GM23338 (cell line): ENCODE data around the gene JAGN1. TPM values are rescaled to one million over a fixed set of nuclear protein-coding genes. Genes with fewer than 3 reads are reported as not detected.

ENCODE experiments used
- ATAC-seq: fragments of 200-7000 bp; cut with Tn5 transposase; 3 replicates; pipeline ENCODE4 v1.9.1; 2020
- DNase-seq: peaks from one replicate; pipeline ENCODE4 v3.0.0-alpha.2; 2015; ENCODE audit warnings: low spot score
- H2AFZ ChIP-seq: fragments of 200-600 bp; sonication (generic); 2 replicates; pipeline ENCODE4 v1.8.0; 2016; ENCODE audit warnings: antibody characterized with exemption, mild to moderate bottlenecking, moderate library complexity
- H3F3A ChIP-seq: fragments of 200-600 bp; sonication (generic); replicated peaks from 2 replicates; pipeline ENCODE4 v1.8.0; 2017; ENCODE audit warnings: antibody characterized with exemption, mixed run types, low read depth
- H3K27ac ChIP-seq: fragments of 200-600 bp; sonication (generic); 2 replicates; pipeline ENCODE4 v1.6.1; 2016; ENCODE audit warnings: low read depth
- H3K27me3 ChIP-seq: fragments of 200-600 bp; sonication (generic); 2 replicates; pipeline ENCODE4 v1.8.0; 2016; ENCODE audit warnings: mild to moderate bottlenecking, mixed run types, moderate library complexity; ENCODE audit not compliant: insufficient read depth
- H3K36me3 ChIP-seq: fragments of 200-600 bp; sonication (generic); 2 replicates; pipeline ENCODE4 v1.8.0; 2016; ENCODE audit warnings: mild to moderate bottlenecking; ENCODE audit not compliant: insufficient read depth
- H3K4me1 ChIP-seq: fragments of 200-600 bp; sonication (generic); 2 replicates; pipeline ENCODE4 v1.8.0; 2016; ENCODE audit warnings: mild to moderate bottlenecking, moderate library complexity; ENCODE audit not compliant: insufficient read depth
- H3K4me2 ChIP-seq: fragments of 200-600 bp; sonication (generic); 2 replicates; pipeline ENCODE4 v1.7.1; 2017; ENCODE audit warnings: mixed run types
- H3K4me3 ChIP-seq: fragments of 200-600 bp; sonication (generic); 2 replicates; pipeline ENCODE4 v1.6.1; 2016; ENCODE audit warnings: mixed run types
- H3K79me2 ChIP-seq: fragments of 200-600 bp; sonication (generic); replicated peaks from 2 replicates; pipeline ENCODE4 v1.8.0; 2017; ENCODE audit warnings: mild to moderate bottlenecking; ENCODE audit not compliant: insufficient read depth
- H3K9me2 ChIP-seq: fragments of 200-600 bp; sonication (generic); 2 replicates; pipeline ENCODE4 v1.8.0; 2017; ENCODE audit not compliant: insufficient read depth
- H4K20me1 ChIP-seq: fragments of 200-600 bp; sonication (generic); replicated peaks from 2 replicates; pipeline ENCODE4 v1.8.0; 2017; ENCODE audit warnings: mild to moderate bottlenecking; ENCODE audit not compliant: insufficient read depth
- H3K27ac Mint-ChIP-seq: 2 replicates; pipeline ENCODE4 v1.8.0; 2020; ENCODE audit warnings: inconsistent platforms, mild to moderate bottlenecking, moderate library complexity, mixed read lengths
- H3K27me3 Mint-ChIP-seq: 3 replicates; pipeline ENCODE4 v1.8.0; 2022; ENCODE audit warnings: low read depth, mild to moderate bottlenecking, moderate library complexity, mixed read lengths, inconsistent platforms; ENCODE audit not compliant: insufficient read depth, poor library complexity
- H3K36me3 Mint-ChIP-seq: 3 replicates; pipeline ENCODE4 v1.8.0; 2021; ENCODE audit warnings: low read depth, mild to moderate bottlenecking, inconsistent platforms, moderate library complexity, mixed read lengths
- H3K4me1 Mint-ChIP-seq: 3 replicates; pipeline ENCODE4 v1.8.0; 2020; ENCODE audit warnings: mild to moderate bottlenecking, inconsistent platforms, mixed read lengths
- H3K4me3 Mint-ChIP-seq: 3 replicates; pipeline ENCODE4 v1.8.0; 2021; ENCODE audit warnings: moderate library complexity, mild to moderate bottlenecking, inconsistent platforms, mixed read lengths
- H3K9me3 Mint-ChIP-seq: 3 replicates; pipeline ENCODE4 v1.8.0; 2020; ENCODE audit warnings: moderate library complexity, mild to moderate bottlenecking, inconsistent platforms, mixed read lengths
- CREB1 ChIP-seq: fragments of 250-450 bp; sonication (Bioruptor Pico); IDR thresholded peaks from 2 replicates; pipeline ENCODE4 v1.5.0; 2020; ENCODE audit warnings: low read depth, mild to moderate bottlenecking, moderate library complexity
- ETS1 ChIP-seq: IDR thresholded peaks from 2 replicates; pipeline ENCODE4 v1.6.1; 2016; ENCODE audit warnings: antibody characterized with exemption
- EZH2 ChIP-seq: fragments of 200-600 bp; sonication (generic); IDR thresholded peaks from one replicate; pipeline ENCODE4 v1.8.0; 2017; ENCODE audit warnings: antibody characterized with exemption, mild to moderate bottlenecking, low read depth; ENCODE audit not compliant: unreplicated experiment
- EZH2phosphoT487 ChIP-seq: fragments of 200-600 bp; sonication (generic); IDR thresholded peaks from one replicate; pipeline ENCODE4 v1.8.1; 2018; ENCODE audit warnings: antibody characterized with exemption; ENCODE audit not compliant: unreplicated experiment
- NANOG ChIP-seq: IDR thresholded peaks from 2 replicates; pipeline ENCODE4 v1.6.1; 2016; ENCODE audit warnings: antibody characterized with exemption, borderline replicate concordance
- STAT1 ChIP-seq: IDR thresholded peaks from one replicate; pipeline ENCODE4 v1.6.1; 2016; ENCODE audit warnings: antibody characterized with exemption; ENCODE audit not compliant: unreplicated experiment
- polyA plus RNA-seq: library from polyadenylated mRNA; unstranded; fragments of >200 nt; fragmentation: Nextera tagmentation; extraction: Ambion mirVana; gene quantifications from 2 replicates; pipeline ENCODE4 v1.2.1, GENCODE V29; 2016
- total RNA-seq: library from RNA; depleted of rRNA; stranded (reverse); fragments of >200 nt; shearing (Covaris generic); gene quantifications from 2 replicates; pipeline ENCODE4 v1.2.3, GENCODE V29; 2014
- TF ChIP-seq, protein P1 (sequence below): fragments of 250-450 bp; sonication (Bioruptor Pico); IDR thresholded peaks from 2 replicates; pipeline ENCODE4 v1.5.0; 2020; ENCODE audit warnings: mild to moderate bottlenecking, moderate library complexity

JAGN1 gene
- total and polyA plus RNA-seq, 2 experiments from 2014 or later = 22.5 to 32.0 TPM

DNA sequence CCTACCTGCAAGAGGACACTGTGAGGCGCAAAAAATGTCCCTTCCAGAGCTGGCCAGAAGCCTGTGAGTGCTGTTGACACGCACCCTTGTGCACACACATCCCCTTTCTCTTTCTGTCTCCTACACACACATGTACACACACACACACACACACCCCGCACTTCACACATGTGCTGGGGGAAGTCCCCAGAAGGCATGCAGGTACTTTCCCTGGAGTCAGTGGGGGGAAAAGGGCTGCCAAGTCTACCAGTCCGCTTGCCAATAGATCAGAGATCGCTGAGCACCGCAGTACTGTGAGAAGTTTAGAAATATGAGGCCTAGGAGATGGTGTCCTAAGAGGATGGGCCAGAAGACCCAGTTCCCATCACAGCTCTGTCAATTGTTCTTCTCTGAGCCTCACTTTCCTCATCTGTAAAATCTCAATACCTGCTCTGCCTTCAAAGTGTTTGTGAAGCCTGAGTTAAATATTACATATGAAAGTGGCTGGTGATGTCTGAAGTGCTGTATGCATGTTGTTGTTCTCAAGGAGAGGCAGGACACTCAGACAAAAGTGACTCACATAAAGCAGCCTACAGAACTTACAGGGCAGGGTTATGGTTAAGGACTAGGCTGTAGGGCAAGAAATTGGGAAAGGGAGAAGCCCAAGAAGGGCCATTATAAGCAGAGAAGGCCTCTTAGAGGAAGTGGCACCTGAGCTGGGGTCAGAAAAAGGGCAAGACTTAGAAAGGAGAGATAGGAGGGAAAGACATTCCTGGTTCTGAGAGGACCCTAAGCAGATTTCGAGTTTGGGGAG lies 19.0 kb downstream of the JAGN1 start (continued):
- TF ChIP-seq, protein P1, sequence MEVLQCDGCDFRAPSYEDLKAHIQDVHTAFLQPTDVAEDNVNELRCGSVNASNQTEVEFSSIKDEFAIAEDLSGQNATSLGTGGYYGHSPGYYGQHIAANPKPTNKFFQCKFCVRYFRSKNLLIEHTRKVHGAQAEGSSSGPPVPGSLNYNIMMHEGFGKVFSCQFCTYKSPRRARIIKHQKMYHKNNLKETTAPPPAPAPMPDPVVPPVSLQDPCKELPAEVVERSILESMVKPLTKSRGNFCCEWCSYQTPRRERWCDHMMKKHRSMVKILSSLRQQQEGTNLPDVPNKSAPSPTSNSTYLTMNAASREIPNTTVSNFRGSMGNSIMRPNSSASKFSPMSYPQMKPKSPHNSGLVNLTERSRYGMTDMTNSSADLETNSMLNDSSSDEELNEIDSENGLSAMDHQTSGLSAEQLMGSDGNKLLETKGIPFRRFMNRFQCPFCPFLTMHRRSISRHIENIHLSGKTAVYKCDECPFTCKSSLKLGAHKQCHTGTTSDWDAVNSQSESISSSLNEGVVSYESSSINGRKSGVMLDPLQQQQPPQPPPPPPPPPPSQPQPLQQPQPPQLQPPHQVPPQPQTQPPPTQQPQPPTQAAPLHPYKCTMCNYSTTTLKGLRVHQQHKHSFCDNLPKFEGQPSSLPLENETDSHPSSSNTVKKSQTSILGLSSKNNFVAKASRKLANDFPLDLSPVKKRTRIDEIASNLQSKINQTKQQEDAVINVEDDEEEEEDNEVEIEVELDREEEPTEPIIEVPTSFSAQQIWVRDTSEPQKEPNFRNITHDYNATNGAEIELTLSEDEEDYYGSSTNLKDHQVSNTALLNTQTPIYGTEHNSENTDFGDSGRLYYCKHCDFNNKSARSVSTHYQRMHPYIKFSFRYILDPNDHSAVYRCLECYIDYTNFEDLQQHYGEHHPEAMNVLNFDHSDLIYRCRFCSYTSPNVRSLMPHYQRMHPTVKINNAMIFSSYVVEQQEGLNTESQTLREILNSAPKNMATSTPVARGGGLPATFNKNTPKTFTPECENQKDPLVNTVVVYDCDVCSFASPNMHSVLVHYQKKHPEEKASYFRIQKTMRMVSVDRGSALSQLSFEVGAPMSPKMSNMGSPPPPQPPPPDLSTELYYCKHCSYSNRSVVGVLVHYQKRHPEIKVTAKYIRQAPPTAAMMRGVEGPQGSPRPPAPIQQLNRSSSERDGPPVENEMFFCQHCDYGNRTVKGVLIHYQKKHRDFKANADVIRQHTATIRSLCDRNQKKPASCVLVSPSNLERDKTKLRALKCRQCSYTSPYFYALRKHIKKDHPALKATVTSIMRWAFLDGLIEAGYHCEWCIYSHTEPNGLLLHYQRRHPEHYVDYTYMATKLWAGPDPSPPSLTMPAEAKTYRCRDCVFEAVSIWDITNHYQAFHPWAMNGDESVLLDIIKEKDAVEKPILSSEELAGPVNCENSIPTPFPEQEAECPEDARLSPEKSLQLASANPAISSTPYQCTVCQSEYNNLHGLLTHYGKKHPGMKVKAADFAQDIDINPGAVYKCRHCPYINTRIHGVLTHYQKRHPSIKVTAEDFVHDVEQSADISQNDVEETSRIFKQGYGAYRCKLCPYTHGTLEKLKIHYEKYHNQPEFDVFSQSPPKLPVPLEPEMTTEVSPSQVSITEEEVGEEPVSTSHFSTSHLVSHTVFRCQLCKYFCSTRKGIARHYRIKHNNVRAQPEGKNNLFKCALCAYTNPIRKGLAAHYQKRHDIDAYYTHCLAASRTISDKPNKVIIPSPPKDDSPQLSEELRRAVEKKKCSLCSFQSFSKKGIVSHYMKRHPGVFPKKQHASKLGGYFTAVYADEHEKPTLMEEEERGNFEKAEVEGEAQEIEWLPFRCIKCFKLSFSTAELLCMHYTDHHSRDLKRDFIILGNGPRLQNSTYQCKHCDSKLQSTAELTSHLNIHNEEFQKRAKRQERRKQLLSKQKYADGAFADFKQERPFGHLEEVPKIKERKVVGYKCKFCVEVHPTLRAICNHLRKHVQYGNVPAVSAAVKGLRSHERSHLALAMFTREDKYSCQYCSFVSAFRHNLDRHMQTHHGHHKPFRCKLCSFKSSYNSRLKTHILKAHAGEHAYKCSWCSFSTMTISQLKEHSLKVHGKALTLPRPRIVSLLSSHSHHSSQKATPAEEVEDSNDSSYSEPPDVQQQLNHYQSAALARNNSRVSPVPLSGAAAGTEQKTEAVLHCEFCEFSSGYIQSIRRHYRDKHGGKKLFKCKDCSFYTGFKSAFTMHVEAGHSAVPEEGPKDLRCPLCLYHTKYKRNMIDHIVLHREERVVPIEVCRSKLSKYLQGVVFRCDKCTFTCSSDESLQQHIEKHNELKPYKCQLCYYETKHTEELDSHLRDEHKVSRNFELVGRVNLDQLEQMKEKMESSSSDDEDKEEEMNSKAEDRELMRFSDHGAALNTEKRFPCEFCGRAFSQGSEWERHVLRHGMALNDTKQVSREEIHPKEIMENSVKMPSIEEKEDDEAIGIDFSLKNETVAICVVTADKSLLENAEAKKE (CRISPR knock-in tag) = no peak
- TF ChIP-seq NANOG = no peak

- Histone ChIP-seq H3K4me3 (no peak overlapping the region), H3K36me3 (no peaks in the 10 kb centered on the region), H3K27ac (no peak overlapping the region), H3K27me3 (peaks cover 12% of the 10 kb centered on the region; the same call in 1 of the 2 replicates), H3K9me2 (0 out of 2 replicates have a peak, but pooled peaks cover 4% of the 10 kb centered on the region), H3K79me2 (no peaks in the 10 kb centered on the region), H2AFZ (no peak overlapping the region), H4K20me1 (no peaks in the 10 kb centered on the region), H3K4me2 (no peak overlapping the region), H3K4me1 (peaks cover 10% of the 10 kb centered on the region), H3F3A (0 out of 2 replicates have a peak, but pooled peaks cover 5% of the 10 kb centered on the region)
- no peak overlapping the region for H3K27ac Mint-ChIP-seq
- peaks cover 17% of the 10 kb centered on the region for H3K36me3 Mint-ChIP-seq
- H3K9me3 Mint-ChIP-seq = peaks cover 19% of the 10 kb centered on the region
- H3K4me3 Mint-ChIP-seq = no peak overlapping the region
- H3K4me1 Mint-ChIP-seq = peaks cover 12% of the 10 kb centered on the region
- DNase-seq (no peak), ATAC-seq (no peak)
- peaks cover 8% of the 10 kb centered on the region for H3K27me3 Mint-ChIP-seq
- no peak for TF ChIP-seq STAT1
- TF ChIP-seq EZH2 = no peak
- TF ChIP-seq, protein P1 (CRISPR knock-in tag) = no peak
- no peak for TF ChIP-seq ETS1
- TF ChIP-seq CREB1 (CRISPR knock-in tag) = no peak
- TF ChIP-seq EZH2phosphoT487 = no peak
Measured at GRCh38 chr3:9911863-9912262, 21.5 kb downstream of the JAGN1 start.
